ENCODE data around the gene CDC37. TPM values are rescaled to one million over a fixed set of nuclear protein-coding genes. Genes with fewer than 3 reads are reported as not detected.
A peak's percentile ranks its signal among the peaks of the same experiment; 100 is the strongest.

CDC37 gene
- 138 TPM for total RNA-seq

DNA sequence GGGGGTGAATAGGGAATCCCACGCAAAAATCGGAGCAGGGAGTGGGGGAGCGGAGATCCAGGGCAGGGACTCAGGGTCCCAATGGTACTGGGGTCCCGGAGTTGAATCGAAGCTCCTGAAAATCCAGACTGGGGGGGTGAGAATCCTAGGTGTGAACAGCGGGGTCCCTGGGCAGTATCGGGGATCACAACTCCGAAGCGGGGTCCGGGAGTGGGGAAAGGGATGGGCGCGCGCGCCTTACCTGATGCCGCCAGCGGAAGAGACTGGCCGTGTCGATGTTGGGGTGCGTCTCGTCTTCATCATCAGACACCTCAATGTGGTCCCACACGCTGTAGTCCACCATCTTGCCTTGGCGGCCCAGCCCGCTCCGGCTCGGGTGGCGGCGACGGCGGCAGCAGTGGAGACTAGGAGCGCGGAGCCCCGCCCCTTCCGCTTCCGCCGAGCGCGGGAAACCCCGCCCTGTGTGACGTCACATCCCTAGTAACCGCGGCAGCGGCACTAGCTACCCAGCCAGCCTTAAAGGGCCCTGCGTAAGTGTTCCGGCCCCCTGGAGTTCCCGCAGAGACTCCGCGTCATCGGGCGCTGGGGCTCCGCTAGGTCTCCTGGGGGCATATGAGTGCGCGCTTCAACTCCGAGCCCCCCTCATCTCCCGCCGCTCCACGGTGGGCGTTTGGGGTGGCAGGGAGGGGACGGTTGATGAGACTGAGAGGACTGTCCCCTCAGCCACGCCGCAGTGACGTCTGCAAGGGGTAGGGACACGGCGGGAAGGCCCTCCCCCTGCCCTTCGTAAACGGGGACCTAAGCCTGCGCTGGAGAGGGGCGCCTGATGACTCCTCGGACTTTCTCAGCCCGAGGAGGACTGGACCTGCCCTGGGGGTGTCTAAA, at the start of gene CDC37:
Gene CDC37 (minus strand): TSS at position 406 of the 885 bp plus-strand sequence. CDS start 63 bp downstream, at position 343.
- peak; percentile 98 for DNase-seq

DNA sequence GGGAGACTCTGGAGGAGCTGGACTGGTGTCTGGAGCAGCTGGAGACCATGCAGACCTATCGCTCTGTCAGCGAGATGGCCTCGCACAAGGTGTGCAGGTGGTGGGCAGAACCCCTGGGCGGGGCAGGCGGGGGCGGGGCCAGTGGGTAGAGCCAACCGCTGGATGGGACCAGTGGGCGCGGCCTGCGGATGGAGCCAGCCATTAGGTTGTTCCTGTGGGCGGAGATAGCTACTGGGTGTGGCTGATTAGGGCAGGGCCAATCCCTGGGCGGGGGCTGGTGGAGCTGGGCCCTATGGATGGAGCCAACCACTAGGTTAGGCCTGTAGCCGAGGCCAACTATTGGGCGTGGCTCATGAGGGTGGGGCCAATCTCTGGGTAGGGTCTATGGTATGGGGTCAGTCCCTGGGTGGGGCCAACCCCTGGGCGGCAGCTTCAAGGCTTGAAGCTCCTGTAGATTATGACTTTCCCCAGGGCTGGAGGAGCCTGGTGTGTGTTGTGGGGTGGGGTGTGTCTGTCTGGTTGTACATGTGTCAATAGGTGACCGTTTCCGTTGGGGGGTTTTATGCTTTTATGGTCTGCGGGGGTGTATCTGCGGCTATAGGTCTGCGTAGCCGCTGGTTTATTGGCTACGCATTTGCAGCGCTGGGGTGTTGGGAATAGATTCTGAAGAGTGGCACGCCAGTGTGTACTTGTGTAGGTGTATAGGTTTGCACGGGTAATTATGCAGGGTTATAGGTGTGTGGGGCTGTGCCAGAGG, 47.7 kb upstream of the CDC37 start:
- DNase-seq: no peak

DNA sequence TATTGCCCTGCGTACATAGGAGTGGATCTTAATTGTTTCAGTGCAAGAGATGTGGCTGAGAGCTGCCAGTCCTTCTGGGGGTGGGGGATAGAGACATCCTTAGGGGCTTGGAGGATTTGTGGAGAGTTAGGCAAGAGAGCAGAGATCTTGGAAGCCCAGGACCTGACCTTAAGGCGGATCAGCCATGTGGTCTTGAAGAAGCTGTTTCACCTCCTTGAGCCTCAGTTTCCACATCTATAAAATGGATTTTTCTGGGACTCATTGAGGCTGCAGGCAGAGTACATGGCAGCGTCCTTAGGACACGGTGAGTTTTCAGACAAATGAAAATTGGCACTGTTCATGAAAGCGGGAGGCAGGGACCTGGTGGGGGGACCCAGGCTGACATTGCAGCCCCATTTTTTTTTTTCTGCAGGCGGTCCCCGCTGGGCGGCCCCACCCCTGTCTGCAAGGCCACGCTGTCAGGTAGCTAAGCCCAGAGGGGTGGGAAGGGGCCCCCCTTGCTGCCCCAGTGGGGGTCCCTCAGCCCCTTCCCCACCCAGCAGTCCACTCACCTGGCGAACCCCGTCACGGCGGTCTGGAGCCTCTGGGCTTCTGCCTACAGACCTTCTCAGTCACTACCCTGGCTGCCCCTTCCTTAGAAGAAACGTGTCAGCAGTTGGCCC, 47.0 kb upstream of the CDC37 start:
- DNase-seq: no peak

DNA sequence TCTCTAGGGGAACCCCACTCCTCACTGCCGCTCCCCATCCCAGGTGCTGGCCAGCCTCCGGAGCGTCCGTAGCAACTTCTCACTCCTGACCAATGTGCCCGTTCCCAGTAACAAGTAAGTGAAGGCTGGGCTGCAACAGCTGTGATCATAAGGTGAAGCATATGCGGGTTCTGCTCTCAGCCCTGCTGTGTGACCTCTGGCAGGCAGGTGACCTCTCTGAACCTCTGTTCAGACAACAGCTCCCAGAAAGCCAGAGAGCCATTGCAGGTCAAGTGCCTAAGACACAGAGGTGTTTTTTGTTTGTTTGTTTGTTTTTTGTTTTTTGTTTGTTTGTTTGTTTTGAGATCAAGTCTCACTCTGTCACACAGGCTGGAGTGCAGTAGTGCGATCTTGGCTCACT, 45.7 kb upstream of the CDC37 start:
- DNase-seq: no peak

DNA sequence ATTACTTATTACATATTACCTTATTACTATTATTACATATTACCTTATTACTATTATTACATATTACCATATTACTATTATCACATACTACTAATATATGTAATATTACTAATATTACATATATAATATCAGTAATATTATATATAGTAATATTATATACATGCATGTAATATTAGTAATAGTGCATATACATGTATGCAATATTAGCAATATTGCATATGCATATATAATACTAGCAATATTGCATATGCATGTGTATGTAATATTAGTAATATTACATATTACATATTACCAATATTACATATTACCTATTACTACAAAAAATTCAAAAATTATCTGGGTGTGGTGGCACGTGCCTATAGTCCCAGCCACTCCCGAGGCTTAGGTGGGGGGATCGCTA, 39.4 kb upstream of the CDC37 start:
- no peak for DNase-seq

DNA sequence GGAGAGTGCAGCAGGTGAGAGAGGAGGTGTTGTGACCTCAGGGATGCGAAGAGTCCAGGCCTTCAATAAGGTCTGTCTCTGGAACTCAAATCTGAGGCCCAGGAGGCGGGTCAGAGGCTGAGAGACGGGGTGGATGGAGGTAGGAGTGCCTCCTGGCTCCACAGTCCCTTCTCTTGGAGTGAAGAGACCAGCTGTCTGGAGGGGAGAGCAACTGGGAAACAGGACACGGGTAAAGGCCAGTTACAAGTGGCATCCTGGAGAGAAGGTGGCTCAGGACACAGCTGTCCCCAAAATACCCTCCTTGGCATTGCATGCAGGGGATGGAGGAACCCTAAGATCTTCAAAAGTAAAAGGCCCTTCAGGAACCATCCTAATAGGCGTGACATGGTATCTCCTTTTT, 36.2 kb upstream of the CDC37 start:
- DNase-seq: peak; percentile 35

DNA sequence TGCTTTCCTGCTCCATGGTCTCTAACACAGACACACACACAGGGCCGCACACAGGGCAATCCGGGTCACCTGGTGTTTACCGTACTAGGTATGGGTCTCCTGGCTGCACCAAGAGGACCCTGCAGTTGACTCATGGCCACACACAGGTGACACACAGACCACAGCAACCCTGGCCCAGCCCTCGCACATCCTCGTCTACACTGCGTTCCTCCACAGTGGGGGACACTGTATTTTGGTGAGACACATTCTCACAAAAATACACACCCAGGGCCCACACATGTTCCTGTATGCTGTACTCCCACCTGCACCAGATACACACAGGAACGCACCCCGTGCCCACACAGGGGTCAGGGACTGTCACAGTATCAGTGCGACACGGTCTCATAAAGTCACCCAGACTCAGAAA, 29.8 kb upstream of the CDC37 start:
- DNase-seq: no peak

DNA sequence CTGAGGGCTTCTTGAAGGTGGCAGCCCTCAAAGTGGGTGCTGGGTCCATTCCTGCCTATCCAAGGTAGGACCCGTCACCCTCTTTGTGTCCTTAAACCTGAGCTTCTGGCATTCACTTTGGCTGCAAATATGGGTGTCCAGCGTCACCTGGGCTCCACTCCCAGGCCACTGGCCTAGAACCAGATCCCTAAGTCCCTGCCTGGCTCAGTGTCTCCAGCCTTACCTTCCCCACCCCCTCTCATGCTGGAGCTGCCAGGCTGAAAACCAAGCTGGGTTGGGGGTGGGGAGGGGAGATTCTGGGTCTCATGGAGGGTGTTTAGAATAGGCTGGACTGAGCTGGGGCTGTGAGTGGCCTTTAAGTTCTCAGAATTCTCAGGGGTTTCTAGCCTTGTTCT, 29.4 kb upstream of the CDC37 start:
- no peak for DNase-seq

DNA sequence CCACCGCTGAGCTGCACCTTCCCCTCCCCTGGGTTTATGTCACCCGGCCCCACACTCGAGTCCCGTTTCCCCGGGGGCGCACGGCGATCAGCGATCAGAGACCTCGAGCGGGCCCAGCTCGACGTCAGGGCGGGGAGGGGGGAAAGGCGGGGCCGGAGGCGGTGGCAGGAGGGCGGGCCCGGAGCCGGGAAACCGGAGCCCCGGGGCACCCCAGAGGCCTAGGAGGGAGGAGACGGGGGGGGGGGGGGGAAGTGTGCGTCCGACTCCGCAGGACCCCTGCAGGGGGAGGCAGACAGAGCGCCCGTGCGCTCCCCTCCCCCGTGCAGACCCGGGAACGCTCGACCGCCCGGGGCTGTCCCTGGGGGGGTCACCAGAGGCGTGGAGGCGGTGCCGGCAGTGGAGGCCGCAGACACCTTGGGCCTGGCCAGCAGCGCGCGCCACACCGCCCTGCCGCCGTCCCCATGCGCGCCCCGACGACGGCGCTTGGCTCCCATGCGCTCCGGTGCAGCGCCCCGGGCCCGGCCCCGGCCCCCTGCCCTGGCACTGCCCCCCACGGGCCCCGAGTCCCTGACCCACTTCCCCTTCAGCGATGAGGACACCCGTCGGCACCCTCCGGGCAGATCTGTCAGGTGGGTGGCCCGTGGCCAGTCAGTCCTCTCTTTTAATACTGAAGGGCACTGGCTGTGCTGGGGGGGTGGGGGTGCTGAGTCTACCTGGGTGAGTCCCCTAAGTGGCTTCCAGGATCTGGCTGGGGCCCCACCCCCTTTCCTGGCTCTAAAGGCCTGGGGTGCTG, 28.8 kb upstream of the CDC37 start:
- no peak for DNase-seq

DNA sequence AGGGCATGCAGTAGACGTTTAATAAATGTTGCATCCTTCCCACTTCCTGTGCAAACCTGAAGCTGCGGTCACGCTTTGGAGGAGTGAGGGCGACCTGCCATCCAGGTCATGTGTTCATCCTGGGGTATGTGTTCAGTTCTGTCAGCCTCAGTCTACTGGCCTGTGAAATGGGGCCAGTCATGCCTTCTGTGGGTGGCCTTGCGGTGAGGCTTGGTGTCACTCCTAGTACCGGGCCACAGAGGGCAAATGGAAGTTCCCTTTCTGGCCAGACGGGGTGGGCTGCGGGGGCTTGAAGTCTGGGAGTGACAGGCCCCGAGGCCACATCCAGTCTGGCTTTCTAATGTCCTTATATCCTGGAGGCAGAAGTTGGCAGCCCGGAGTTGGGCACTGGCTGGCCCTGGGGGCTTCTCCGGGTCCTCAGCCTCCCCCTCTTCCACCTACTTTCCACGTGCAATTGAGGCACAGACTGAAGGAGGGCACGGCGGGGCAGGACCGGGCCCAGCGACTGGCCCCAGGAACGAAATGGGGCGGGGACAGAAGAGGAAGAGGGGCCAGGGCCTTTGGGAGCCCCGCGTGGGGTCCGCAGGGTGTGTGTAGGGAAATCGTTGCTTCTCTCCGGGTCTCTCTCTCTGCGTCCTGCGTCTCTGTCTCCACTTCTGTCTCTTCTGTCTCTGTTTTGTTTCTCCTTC, 28.1 kb upstream of the CDC37 start:
- no peak for DNase-seq

DNA sequence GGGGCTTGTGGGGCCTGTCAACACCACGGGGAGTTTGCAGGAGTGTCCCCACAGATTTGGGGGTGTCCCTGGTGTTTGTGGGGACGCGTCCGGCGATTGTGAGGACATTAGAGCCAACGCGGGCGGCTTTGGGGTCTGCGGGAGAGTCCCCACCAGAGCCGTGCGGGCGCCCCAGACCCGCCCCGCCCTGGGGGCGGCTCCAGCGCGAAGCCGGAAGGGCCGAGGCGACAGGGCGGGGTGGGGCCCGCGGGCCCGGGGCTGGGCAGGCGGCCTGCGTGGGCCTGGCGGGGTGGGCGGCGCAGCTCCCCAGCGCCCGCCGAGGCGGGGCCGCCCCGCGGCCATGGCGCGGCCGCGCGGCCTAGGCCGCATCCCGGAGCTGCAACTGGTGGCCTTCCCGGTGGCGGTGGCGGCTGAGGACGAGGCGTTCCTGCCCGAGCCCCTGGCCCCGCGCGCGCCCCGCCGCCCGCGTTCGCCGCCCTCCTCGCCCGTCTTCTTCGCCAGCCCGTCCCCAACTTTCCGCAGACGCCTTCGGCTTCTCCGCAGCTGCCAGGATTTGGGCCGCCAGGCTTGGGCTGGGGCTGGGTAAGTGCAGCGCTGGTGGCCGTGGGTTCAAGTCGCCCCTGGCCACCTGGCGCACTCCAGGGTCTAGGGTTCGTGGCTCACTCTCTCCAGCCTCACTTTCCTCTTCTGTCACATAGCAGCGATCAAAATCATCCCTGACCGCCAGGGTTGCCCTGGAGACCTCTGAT, 27.3 kb upstream of the CDC37 start:
- no peak for DNase-seq

DNA sequence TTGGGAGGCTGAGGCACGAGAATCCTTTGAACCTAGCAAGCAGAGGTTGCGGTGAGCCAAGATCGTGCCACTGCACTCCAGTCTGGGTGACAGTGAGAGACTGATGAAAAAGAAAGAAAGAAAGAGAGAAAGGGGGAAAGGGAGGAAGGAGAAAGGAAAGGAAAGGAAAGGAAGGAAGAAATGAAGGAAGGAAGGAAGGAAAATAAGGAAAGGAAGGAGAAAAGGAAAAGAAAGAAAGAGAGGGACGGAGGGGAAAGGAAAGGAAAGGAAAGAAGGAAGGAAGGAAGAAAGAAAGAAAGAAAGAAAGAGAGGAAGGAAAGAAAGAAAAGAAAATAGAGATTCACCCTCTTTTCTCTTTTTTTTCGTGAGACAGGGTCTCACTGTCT, 25.6 kb upstream of the CDC37 start:
- no peak for DNase-seq

DNA sequence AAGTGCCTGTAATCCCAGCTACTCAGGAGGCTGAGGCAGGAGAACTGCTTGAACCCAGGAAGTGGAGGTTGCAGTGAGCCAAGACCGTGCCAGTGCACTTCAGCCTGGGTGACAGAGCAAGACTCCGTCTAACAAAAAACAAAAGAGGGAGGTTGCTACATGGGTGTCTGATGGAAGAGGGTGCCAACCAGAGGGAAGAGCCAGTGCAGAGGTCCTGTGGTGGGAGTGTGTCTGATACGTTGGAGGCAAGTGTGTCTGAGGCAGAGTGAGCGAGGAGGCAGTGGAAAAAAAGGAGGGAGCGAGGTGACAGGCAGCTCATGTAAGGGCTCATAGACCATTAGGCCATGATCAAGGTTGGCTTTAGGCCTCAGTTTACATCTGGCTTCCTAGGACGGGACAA, 23.8 kb upstream of the CDC37 start:
- no peak for DNase-seq

DNA sequence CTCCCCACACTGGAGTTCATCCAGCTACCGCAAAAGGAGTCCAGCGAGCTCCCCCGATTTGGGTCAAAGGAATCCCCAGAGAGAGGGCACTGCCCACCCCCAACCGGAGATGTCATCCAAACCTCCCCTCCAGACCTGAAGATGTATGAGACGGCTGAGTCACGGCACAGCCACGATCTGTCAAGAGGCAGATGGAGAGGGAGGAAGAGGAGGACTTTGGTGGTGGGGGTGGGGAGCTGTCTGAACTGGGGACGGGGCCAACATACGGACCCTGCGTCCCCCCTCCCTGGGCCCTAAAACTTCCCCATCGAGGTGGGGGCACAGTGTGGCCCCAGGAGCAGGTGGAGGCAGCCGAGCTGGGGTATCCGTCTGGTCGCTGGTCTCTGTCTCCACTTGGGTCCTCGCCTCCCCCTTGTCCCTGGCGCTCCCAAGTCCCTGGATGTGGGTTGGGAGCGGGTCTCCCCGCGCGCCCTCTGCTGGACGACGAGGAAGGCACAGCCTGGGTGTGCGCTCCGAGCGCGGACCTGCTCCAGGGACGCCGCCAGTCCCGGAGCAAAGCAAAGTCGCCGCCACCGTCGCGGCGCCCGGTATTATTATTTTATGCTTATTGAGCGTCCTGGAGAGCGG, 20.8 kb upstream of the CDC37 start:
- peak; percentile 85 for DNase-seq

DNA sequence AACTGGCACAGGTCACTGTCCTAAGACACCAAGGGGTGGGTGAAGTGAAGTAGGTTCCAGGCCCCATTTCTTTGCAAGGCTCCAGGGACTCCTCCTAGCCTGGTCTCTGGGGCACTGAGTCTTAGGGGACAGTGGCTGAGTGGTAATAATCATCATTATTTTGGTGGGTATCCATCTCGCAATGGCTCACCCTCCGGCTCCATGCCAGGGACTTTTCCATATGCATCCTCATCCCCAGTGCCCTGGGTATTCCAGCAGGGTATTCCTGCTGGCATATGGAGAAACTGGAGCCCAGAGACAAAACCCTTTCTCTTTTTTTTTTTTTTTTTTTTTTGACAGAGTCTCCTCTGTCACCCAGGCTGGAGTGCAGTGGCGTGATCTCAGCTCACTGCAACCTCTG, 19.5 kb upstream of the CDC37 start:
- DNase-seq: no peak

DNA sequence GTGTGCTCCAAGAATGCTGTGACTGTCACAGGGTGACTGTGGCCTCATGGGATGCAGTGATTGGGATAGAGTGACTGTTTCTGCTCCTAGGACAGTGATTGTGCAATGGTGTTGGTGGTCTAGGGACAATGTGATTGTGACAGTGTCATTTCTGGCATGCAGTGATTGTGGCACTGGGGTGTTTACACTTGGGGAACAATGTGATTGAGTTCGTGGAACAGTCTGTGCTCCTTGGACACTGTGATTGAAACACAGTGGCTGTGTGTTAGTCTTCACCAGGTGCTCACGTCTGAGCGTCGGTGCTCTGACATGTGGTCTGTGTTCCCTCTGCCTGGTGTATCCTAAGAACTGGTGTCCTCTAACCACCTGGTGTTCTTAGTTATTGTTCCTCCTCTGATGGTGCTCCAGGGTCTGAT, 18.7 kb upstream of the CDC37 start:
- no peak for DNase-seq

DNA sequence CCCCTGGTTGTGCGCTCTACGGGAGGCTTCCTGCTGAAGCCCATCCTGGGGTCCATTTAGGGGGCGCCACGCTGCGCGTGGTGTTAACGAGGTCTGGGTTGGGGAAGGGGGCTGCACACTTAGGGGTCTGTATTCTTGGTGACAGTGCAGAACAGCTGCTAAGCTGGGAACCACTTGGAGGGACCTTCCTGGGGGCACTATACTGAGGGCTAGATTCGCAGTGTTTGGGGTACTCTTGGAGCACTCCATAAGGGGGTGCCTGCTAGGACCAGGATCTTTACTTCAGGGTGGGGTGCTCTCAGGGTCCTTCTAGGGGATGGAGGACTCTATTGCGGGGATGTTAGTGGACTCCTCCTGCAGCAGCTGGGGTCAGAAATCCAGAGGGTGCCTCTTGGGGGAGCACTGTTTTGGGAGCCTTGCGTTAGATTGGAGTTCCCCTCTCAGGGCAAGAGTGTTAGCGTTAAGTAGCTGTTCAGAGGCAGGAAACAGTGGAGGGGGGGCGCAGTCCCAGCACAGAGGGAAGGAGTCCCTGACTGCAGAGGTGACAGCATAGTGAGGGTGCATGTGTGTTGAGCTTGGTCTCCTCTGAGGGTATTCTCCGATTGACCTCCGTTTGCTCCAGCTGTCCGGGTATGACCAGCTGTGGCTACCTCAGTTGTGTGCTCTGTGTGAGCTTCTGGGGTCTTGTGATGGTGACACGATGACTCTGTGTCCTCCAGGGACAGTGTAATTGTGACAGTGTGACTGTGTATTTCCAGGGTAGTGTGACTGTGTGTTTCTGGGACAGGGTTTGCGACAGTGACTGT, 18.1 kb upstream of the CDC37 start:
- DNase-seq: no peak

DNA sequence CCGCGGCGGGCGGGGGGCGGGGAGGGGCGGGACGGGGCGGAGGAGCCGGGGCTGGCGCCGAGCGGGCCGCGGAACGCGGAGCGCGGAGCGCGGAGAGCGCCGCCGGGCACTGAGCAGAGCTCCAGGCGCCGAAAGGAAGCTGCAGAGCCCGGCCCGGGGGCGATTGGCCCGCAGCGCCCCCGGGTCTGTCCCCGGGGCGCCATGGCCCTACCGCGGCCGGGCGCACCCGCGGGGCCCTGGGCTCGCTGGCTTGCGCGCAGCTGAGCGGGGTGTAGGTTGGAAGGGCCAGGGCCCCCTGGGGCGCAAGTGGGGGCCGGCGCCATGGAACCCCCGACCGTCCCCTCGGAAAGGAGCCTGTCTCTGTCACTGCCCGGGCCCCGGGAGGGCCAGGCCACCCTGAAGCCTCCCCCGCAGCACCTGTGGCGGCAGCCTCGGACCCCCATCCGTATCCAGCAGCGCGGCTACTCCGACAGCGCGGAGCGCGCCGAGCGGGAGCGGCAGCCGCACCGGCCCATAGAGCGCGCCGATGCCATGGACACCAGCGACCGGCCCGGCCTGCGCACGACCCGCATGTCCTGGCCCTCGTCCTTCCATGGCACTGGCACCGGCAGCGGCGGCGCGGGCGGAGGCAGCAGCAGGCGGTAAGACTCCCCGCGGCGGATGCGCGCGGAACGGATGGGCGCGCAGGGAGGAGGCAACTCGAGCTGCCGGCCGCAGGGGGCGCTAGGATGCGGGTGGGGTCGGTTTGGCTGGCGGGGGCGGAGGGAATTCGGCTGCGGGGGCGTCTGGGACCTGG, 17.3 kb upstream of the CDC37 start, which contains the start of gene PDE4A:
Gene PDE4A (plus strand): TSS at position 95 of the 796 bp plus-strand sequence. CDS start 227 bp downstream, at position 322.
- no peak for DNase-seq

Data from tongue (tissue), 2 donors.